ENCODE results near the gene NFATC2. TPM values are rescaled to one million over a fixed set of nuclear protein-coding genes. Genes with fewer than 3 reads are reported as not detected.

The NFATC2 gene
- total and polyA plus RNA-seq, 2 experiments from 2014 or later = 0.52 to 0.59 TPM

DNA sequence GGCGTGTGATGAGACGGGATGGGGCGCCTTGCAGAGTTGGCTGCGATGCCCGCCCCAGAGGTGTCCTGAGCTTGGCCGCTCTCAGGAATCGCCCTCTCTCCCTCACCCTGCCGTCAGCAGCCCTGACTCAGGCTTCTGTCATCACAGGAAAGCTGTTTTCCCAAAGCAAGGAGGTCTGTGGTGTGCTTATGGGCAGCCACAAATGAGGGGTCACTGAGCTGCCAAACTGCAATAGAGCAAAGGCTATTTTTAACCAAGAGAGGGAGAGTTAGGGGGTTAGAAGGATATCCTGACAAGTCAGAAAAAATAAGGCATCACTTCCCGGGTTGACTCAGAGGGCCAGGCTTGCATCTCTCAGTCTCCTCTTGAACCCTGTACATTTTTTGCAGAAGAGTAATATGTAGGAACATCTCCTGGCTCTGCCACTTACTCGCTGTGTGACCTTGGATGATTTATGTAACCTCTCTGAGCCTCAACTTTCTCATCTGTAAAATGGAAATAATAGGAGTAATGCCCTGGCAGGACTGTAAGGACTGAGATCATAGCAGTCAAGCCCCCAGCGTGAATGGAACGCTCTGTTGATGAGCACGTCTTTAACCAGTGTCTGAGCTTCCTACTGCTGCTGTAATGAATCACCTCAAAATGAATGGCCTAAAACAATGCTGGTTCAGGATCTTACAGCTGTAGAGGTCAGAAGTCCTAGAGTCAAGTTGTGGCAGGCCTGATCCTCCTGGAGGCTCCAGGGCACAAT lies 181.9 kb downstream of the NFATC2 start:
- H3K36me3 ChIP-seq (ENCODE audit: insufficient read depth) = no peaks in the 10 kb centered on the region; the same call in 1 of the 2 replicates
- no peak overlapping the region for H3K4me3 ChIP-seq
- TF ChIP-seq CTCF (conservative IDR thresholded peaks at IDR 0.05; ENCODE audit: low read depth in 2 of 2) = no peak
- no peak for TF ChIP-seq REST (IDR thresholded peaks at IDR 0.05; ENCODE audit: unreplicated experiment)
- no peak for TF ChIP-seq STAT1 (IDR thresholded peaks at IDR 0.05; ENCODE audit: unreplicated experiment)
- TF ChIP-seq, protein P1, sequence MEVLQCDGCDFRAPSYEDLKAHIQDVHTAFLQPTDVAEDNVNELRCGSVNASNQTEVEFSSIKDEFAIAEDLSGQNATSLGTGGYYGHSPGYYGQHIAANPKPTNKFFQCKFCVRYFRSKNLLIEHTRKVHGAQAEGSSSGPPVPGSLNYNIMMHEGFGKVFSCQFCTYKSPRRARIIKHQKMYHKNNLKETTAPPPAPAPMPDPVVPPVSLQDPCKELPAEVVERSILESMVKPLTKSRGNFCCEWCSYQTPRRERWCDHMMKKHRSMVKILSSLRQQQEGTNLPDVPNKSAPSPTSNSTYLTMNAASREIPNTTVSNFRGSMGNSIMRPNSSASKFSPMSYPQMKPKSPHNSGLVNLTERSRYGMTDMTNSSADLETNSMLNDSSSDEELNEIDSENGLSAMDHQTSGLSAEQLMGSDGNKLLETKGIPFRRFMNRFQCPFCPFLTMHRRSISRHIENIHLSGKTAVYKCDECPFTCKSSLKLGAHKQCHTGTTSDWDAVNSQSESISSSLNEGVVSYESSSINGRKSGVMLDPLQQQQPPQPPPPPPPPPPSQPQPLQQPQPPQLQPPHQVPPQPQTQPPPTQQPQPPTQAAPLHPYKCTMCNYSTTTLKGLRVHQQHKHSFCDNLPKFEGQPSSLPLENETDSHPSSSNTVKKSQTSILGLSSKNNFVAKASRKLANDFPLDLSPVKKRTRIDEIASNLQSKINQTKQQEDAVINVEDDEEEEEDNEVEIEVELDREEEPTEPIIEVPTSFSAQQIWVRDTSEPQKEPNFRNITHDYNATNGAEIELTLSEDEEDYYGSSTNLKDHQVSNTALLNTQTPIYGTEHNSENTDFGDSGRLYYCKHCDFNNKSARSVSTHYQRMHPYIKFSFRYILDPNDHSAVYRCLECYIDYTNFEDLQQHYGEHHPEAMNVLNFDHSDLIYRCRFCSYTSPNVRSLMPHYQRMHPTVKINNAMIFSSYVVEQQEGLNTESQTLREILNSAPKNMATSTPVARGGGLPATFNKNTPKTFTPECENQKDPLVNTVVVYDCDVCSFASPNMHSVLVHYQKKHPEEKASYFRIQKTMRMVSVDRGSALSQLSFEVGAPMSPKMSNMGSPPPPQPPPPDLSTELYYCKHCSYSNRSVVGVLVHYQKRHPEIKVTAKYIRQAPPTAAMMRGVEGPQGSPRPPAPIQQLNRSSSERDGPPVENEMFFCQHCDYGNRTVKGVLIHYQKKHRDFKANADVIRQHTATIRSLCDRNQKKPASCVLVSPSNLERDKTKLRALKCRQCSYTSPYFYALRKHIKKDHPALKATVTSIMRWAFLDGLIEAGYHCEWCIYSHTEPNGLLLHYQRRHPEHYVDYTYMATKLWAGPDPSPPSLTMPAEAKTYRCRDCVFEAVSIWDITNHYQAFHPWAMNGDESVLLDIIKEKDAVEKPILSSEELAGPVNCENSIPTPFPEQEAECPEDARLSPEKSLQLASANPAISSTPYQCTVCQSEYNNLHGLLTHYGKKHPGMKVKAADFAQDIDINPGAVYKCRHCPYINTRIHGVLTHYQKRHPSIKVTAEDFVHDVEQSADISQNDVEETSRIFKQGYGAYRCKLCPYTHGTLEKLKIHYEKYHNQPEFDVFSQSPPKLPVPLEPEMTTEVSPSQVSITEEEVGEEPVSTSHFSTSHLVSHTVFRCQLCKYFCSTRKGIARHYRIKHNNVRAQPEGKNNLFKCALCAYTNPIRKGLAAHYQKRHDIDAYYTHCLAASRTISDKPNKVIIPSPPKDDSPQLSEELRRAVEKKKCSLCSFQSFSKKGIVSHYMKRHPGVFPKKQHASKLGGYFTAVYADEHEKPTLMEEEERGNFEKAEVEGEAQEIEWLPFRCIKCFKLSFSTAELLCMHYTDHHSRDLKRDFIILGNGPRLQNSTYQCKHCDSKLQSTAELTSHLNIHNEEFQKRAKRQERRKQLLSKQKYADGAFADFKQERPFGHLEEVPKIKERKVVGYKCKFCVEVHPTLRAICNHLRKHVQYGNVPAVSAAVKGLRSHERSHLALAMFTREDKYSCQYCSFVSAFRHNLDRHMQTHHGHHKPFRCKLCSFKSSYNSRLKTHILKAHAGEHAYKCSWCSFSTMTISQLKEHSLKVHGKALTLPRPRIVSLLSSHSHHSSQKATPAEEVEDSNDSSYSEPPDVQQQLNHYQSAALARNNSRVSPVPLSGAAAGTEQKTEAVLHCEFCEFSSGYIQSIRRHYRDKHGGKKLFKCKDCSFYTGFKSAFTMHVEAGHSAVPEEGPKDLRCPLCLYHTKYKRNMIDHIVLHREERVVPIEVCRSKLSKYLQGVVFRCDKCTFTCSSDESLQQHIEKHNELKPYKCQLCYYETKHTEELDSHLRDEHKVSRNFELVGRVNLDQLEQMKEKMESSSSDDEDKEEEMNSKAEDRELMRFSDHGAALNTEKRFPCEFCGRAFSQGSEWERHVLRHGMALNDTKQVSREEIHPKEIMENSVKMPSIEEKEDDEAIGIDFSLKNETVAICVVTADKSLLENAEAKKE (CRISPR knock-in tag; IDR thresholded peaks at IDR 0.05) = no peak
- TF ChIP-seq NANOG (IDR thresholded peaks at IDR 0.05; ENCODE audit: borderline replicate concordance) = no peak
- no peak for TF ChIP-seq ETS1 (IDR thresholded peaks at IDR 0.05)
- DNase-seq (ENCODE audit: low spot score) = no peak
- Mint-ChIP-seq H3K4me1 (no peaks in the 10 kb centered on the region), H3K36me3 (ENCODE audit: low read depth) (peaks cover 8% of the 10 kb centered on the region), H3K4me3 (no peak overlapping the region), H3K27me3 (ENCODE audit: insufficient read depth, low read depth, poor library complexity) (no peaks in the 10 kb centered on the region), H3K27ac (no peak overlapping the region), H3K9me3 (peaks cover 21% of the 10 kb centered on the region)
- no peak for ATAC-seq
- no peaks in the 10 kb centered on the region for H3K4me1 ChIP-seq (ENCODE audit: insufficient read depth)
- H2AFZ ChIP-seq = no peak overlapping the region
- no peaks in the 10 kb centered on the region for H4K20me1 ChIP-seq (replicated peaks; ENCODE audit: insufficient read depth)
- H3K9me2 ChIP-seq (ENCODE audit: insufficient read depth) = no peaks in the 10 kb centered on the region
- H3K27ac ChIP-seq (ENCODE audit: low read depth) = no peak overlapping the region
- H3K4me2 ChIP-seq = no peak overlapping the region
- H3K79me2 ChIP-seq (replicated peaks; ENCODE audit: insufficient read depth) = no peaks in the 10 kb centered on the region
- H3K27me3 ChIP-seq (ENCODE audit: insufficient read depth) = no peaks in the 10 kb centered on the region
- H3F3A ChIP-seq (replicated peaks; ENCODE audit: low read depth) = no peaks in the 10 kb centered on the region
